Neutrophil (primary cell): ENCODE data around the gene ACTN3.
"Not testable (repeated sequence)": the region's sequence is repeated elsewhere in the genome, so short reads cannot be mapped to it uniquely, and the experiment has no call there.

Experiments
- H3K27ac ChIP-seq: fragments of 200-600 bp; sonication (generic); 2 replicates; pipeline ENCODE4 v1.5.1; 2016; ENCODE audit warnings: mild to moderate bottlenecking, moderate library complexity
- H3K27me3 ChIP-seq: fragments of 200-600 bp; sonication (generic); 2 replicates; pipeline ENCODE4 v1.6.0; 2016; ENCODE audit warnings: mild to moderate bottlenecking
- H3K36me3 ChIP-seq: fragments of 200-600 bp; sonication (generic); 2 replicates; pipeline ENCODE4 v1.5.1; 2017
- H3K4me1 ChIP-seq, 2 experiments: fragments of 200-600 bp in 1 of 2; sonication (generic) in 1 of 2; 1 replicate in 1 of 2; 2 replicates in 1 of 2; pipeline versions ENCODE4 v1.5.1 to v1.6.1; 2013 to 2016; ENCODE audit warnings: low read depth in 1 of 2, low read length in 1 of 2, mild to moderate bottlenecking in 1 of 2, moderate library complexity in 1 of 2; ENCODE audit not compliant: control insufficient read depth in 1 of 2, insufficient read depth in 1 of 2
- H3K4me3 ChIP-seq, 2 experiments: fragments of 200-600 bp in 1 of 2; sonication (generic) in 1 of 2; 1 replicate in 1 of 2; 2 replicates in 1 of 2; pipeline ENCODE4 v1.5.1; 2013 to 2016; ENCODE audit warnings: low read depth in 1 of 2, low read length in 1 of 2, mild to moderate bottlenecking in 1 of 2, moderate library complexity in 1 of 2
- H3K9me3 ChIP-seq: fragments of 200-600 bp; sonication (generic); 2 replicates; pipeline ENCODE4 v1.5.1; 2016
- CTCF ChIP-seq: fragments of 200-600 bp; sonication (generic); IDR thresholded peaks from 2 replicates; pipeline ENCODE4 v1.5.1; 2016; ENCODE audit warnings: antibody characterized with exemption

Gene ACTN3

GRCh38 chr11:66579017-66579606 lies 32.4 kb downstream of the ACTN3 start:
- no peaks in the 10 kb centered on the region for H3K9me3 ChIP-seq
- peaks cover 3 to 6% of the 10 kb centered on the region in 2 experiments for H3K4me1 ChIP-seq
- H3K27me3 ChIP-seq, result peaks cover 4% of the 10 kb centered on the region
- no peak overlapping the region for H3K4me3 ChIP-seq
- H3K36me3 ChIP-seq, result no peaks in the 10 kb centered on the region
- TF ChIP-seq CTCF, result peak; percentile 80
- no peak overlapping the region for H3K27ac ChIP-seq

- Histone ChIP-seq H3K36me3 (no peaks in the 10 kb centered on the region), H3K9me3 (no peaks in the 10 kb centered on the region), H3K27me3 (peaks cover 7% of the 10 kb centered on the region), H3K4me3 (no peak overlapping the region), H3K4me1 (peaks cover 3 to 6% of the 10 kb centered on the region in 2 experiments), H3K27ac (no peak overlapping the region)
- no peak for TF ChIP-seq CTCF
Measured at GRCh38 chr11:66580803-66581202, 34.1 kb downstream of the ACTN3 start.

GRCh38 chr11:66581261-66581660 lies 34.6 kb downstream of the ACTN3 start:
- H3K27ac ChIP-seq, result no peak overlapping the region
- no peaks in the 10 kb centered on the region for H3K36me3 ChIP-seq
- no peaks in the 10 kb centered on the region for H3K9me3 ChIP-seq
- H3K4me3 ChIP-seq, result no peak overlapping the region
- H3K27me3 ChIP-seq, result peaks cover 7% of the 10 kb centered on the region
- TF ChIP-seq CTCF, result no peak
- peaks cover 3 to 6% of the 10 kb centered on the region in 2 experiments for H3K4me1 ChIP-seq

- H3K4me1 ChIP-seq, H3K9me3 ChIP-seq, H3K27ac ChIP-seq, H3K27me3 ChIP-seq, H3K4me3 ChIP-seq, H3K36me3 ChIP-seq: not testable (repeated sequence)
Measured at GRCh38 chr11:66582565-66583147, 36.0 kb downstream of the ACTN3 start.

- not testable (repeated sequence) for H3K27me3 ChIP-seq, H3K9me3 ChIP-seq, H3K4me3 ChIP-seq, H3K4me1 ChIP-seq, H3K36me3 ChIP-seq, H3K27ac ChIP-seq
Measured at GRCh38 chr11:66585447-66585846, 38.7 kb downstream of the ACTN3 start.

GRCh38 chr11:66586136-66586535 lies 39.4 kb downstream of the ACTN3 start:
- no peaks in the 10 kb centered on the region for H3K4me1 ChIP-seq
- H3K4me3 ChIP-seq, result no peak overlapping the region
- no peak overlapping the region for H3K27ac ChIP-seq
- H3K27me3 ChIP-seq, result peaks cover 7% of the 10 kb centered on the region
- TF ChIP-seq CTCF, result no peak
- H3K9me3 ChIP-seq, result no peaks in the 10 kb centered on the region
- no peaks in the 10 kb centered on the region for H3K36me3 ChIP-seq

- H3K27ac ChIP-seq, H3K27me3 ChIP-seq, H3K9me3 ChIP-seq, H3K4me3 ChIP-seq, H3K36me3 ChIP-seq: not testable (repeated sequence)
- peaks cover 15 to 19% of the 10 kb centered on the region in 2 experiments for H3K4me1 ChIP-seq
Measured at GRCh38 chr11:66589315-66589714, 42.6 kb downstream of the ACTN3 start.
